Measurements from ENCODE around the gene TTC38.

DNA sequence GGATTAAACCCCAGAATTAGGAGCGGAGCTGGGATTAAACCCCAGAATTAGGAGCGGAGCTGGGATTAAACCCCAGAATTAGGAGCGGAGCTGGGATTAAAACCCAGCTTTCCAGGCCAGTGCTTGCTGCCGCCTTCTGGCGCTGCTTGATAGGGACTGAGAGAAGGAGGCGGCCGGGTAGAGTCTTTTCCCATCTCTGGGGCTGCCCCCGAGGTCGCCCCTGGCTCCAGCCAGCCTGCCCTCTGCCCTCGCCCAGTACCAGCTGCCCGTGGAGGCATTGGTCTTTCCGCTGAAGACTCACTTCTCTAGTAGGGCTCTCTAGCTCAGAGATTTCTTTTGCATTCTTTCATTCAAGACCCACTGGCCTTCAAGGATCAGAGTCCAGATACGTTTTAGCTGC is 72.9 kb downstream of the TTC38 start:
- TF ChIP-seq EP300 (conservative IDR thresholded peaks at IDR 0.05; ENCODE audit: poor library complexity, severe bottlenecking) (no peak), EZH2 (IDR thresholded peaks at IDR 0.05; ENCODE audit: borderline replicate concordance, insufficient read depth, low read length, poor library complexity, severe bottlenecking) (no peak), TAF1 (IDR thresholded peaks at IDR 0.05; ENCODE audit: low read depth) (no peak), SMC3 (conservative IDR thresholded peaks at IDR 0.05; ENCODE audit: poor library complexity) (no peak)
- TF ChIP-seq, protein P1, sequence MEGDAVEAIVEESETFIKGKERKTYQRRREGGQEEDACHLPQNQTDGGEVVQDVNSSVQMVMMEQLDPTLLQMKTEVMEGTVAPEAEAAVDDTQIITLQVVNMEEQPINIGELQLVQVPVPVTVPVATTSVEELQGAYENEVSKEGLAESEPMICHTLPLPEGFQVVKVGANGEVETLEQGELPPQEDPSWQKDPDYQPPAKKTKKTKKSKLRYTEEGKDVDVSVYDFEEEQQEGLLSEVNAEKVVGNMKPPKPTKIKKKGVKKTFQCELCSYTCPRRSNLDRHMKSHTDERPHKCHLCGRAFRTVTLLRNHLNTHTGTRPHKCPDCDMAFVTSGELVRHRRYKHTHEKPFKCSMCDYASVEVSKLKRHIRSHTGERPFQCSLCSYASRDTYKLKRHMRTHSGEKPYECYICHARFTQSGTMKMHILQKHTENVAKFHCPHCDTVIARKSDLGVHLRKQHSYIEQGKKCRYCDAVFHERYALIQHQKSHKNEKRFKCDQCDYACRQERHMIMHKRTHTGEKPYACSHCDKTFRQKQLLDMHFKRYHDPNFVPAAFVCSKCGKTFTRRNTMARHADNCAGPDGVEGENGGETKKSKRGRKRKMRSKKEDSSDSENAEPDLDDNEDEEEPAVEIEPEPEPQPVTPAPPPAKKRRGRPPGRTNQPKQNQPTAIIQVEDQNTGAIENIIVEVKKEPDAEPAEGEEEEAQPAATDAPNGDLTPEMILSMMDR (IDR thresholded peaks at IDR 0.05; ENCODE audit: poor library complexity, severe bottlenecking), result no peak

Measured in neural cell (in vitro differentiated cells).